ENCODE data around the gene ZNF783. TPM values are rescaled to one million over a fixed set of nuclear protein-coding genes. Genes with fewer than 3 reads are reported as not detected.

ZNF783 gene
- total RNA-seq, 1 experiment from 2014 or later: 15.8 TPM

DNA sequence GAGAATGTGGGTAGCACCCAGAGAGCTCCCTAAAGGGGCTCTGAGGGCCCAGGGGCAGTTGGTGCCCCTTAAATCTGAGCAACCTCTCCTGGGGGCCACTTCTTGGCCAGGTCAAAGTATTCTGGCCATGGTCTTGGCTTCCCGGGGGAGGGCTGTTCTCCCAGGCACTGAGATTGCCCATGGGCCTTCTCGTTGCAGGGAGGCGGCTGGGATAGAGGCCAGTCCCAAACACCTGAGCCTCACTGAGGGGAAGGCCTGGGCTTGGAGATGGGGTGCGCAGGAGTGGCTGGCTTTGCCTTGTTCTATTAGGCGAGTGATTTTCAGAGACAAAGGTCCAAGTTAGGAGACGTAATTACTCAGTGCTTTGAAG lies 33.5 kb downstream of the ZNF783 start:
- Histone ChIP-seq H3K36me3 (ENCODE audit: low read depth) (no peaks in the 10 kb centered on the region), H3K79me2 (ENCODE audit: low read depth) (no peaks in the 10 kb centered on the region), H3K9me2 (ENCODE audit: insufficient read depth) (no peaks in the 10 kb centered on the region), H3K4me1 (replicated peaks; ENCODE audit: insufficient read depth) (no peaks in the 10 kb centered on the region), H3K4me3 (no peak overlapping the region), H3F3A (ENCODE audit: insufficient read depth, low read depth) (no peaks in the 10 kb centered on the region), H3K27me3 (ENCODE audit: insufficient read depth, low read depth) (no peaks in the 10 kb centered on the region), H3K4me2 (no peak overlapping the region), H2AFZ (no peak overlapping the region), H3K9me3 (ENCODE audit: insufficient read depth, low read depth) (no peaks in the 10 kb centered on the region), H4K20me1 (ENCODE audit: insufficient read depth) (no peaks in the 10 kb centered on the region; the same call in 1 of the 2 replicates), H3K27ac (no peak overlapping the region)
- TF ChIP-seq, protein P1, sequence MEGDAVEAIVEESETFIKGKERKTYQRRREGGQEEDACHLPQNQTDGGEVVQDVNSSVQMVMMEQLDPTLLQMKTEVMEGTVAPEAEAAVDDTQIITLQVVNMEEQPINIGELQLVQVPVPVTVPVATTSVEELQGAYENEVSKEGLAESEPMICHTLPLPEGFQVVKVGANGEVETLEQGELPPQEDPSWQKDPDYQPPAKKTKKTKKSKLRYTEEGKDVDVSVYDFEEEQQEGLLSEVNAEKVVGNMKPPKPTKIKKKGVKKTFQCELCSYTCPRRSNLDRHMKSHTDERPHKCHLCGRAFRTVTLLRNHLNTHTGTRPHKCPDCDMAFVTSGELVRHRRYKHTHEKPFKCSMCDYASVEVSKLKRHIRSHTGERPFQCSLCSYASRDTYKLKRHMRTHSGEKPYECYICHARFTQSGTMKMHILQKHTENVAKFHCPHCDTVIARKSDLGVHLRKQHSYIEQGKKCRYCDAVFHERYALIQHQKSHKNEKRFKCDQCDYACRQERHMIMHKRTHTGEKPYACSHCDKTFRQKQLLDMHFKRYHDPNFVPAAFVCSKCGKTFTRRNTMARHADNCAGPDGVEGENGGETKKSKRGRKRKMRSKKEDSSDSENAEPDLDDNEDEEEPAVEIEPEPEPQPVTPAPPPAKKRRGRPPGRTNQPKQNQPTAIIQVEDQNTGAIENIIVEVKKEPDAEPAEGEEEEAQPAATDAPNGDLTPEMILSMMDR (conservative IDR thresholded peaks at IDR 0.05): no peak
- TF ChIP-seq EZH2 (IDR thresholded peaks at IDR 0.05; ENCODE audit: low read depth): no peak
- ChIA-PET CTCF (no interaction called here), POLR2A (ENCODE audit: unreplicated experiment) (no interaction called here)
- no TSS peak for BruUV-seq (replicated peaks)
- DNase-seq: no peak
- intact Hi-C loops (cut with micrococcal nuclease; ENCODE audit: unreplicated experiment): no loop called here

DNA sequence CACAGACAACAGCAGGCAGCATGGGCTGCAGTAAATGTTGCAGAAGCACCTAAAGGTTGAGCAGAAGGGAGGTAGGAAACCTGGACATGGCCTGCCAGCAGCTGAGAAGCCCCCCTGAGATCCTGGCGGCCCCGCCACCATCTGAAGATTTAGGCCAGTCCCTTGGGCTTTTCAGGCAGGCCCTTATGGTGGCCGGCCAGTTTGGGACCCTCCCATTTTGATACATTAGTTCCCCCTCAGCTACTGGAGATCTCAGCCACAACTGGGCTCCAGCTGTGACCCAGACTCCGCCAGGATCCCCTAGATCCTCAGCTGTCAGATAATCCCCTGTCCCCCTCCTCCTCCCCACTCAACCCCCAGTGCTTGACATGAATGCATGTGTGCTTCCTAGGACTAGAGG lies 34.4 kb downstream of the ZNF783 start:
- no peaks in the 10 kb centered on the region for H3K79me2 ChIP-seq (ENCODE audit: low read depth)
- intact Hi-C loops (cut with micrococcal nuclease; ENCODE audit: unreplicated experiment): no loop called here
- no peak overlapping the region for H3K4me3 ChIP-seq
- no peaks in the 10 kb centered on the region for H3F3A ChIP-seq (ENCODE audit: insufficient read depth, low read depth)
- no TSS peak for BruUV-seq (replicated peaks)
- no peaks in the 10 kb centered on the region for H3K9me3 ChIP-seq (ENCODE audit: insufficient read depth, low read depth)
- CTCF ChIA-PET: no interaction called here
- no peaks in the 10 kb centered on the region for H3K36me3 ChIP-seq (ENCODE audit: low read depth)
- POLR2A ChIA-PET (ENCODE audit: unreplicated experiment): no interaction called here
- no peak overlapping the region for H3K27ac ChIP-seq
- H4K20me1 ChIP-seq (ENCODE audit: insufficient read depth): no peaks in the 10 kb centered on the region; the same call in 1 of the 2 replicates
- no peaks in the 10 kb centered on the region for H3K9me2 ChIP-seq (ENCODE audit: insufficient read depth)
- H3K27me3 ChIP-seq (ENCODE audit: insufficient read depth, low read depth): no peaks in the 10 kb centered on the region
- H3K4me1 ChIP-seq (replicated peaks; ENCODE audit: insufficient read depth): no peaks in the 10 kb centered on the region
- TF ChIP-seq EZH2 (IDR thresholded peaks at IDR 0.05; ENCODE audit: low read depth): no peak
- TF ChIP-seq, protein P1 (conservative IDR thresholded peaks at IDR 0.05): no peak
- DNase-seq: no peak
- H3K4me2 ChIP-seq: no peak overlapping the region
- H2AFZ ChIP-seq: no peak overlapping the region

DNA sequence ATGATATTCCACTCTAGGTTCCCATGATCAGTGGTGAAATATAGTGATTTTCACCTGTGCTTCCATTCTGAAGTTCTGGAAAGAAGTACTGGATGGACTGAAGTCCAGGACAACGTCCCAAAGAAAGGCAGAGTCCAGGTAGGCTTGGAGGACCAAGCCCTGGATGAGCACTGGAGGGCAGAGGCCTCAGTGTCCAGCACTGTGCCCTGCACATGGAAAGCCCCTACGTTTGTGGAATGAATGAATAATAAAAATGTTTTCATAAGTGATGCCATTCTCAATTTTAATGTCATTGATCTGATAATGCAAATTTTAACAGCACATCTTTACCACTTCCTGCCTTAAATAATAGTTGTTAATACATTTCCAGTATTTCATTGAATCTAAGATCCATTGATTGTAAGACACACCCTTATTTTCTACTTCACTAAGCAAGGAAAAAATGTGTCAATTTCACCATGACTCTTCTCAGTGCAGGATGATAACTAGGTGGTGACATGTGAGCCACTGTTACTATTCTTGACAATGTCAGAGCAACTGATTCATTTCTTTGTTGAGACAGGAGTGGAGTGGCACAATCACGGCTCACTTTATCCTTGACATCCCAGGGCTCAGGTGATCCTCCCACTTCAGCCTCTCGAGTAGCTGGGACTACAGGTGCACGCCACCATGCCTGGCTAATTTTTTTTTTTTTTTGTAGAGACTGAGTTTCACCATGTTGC lies 35.2 kb downstream of the ZNF783 start:
- no peaks in the 10 kb centered on the region for H3K9me3 ChIP-seq (ENCODE audit: insufficient read depth, low read depth)
- ChIA-PET POLR2A (ENCODE audit: unreplicated experiment) (no interaction called here), CTCF (no interaction called here)
- H2AFZ ChIP-seq: no peak overlapping the region
- no peak overlapping the region for H3K4me2 ChIP-seq
- H4K20me1 ChIP-seq (ENCODE audit: insufficient read depth): no peaks in the 10 kb centered on the region; the same call in 1 of the 2 replicates
- no peaks in the 10 kb centered on the region for H3K79me2 ChIP-seq (ENCODE audit: low read depth)
- intact Hi-C loops (cut with micrococcal nuclease; ENCODE audit: unreplicated experiment): no loop called here
- no peaks in the 10 kb centered on the region for H3K36me3 ChIP-seq (ENCODE audit: low read depth)
- TF ChIP-seq, protein P1 (conservative IDR thresholded peaks at IDR 0.05): no peak
- no peak for TF ChIP-seq EZH2 (IDR thresholded peaks at IDR 0.05; ENCODE audit: low read depth)
- no peak for DNase-seq
- BruUV-seq (replicated peaks): no TSS peak
- no peak overlapping the region for H3K4me3 ChIP-seq
- H3K27me3 ChIP-seq (ENCODE audit: insufficient read depth, low read depth): no peaks in the 10 kb centered on the region
- no peak overlapping the region for H3K27ac ChIP-seq
- H3K4me1 ChIP-seq (replicated peaks; ENCODE audit: insufficient read depth): no peaks in the 10 kb centered on the region
- H3K9me2 ChIP-seq (ENCODE audit: insufficient read depth): no peaks in the 10 kb centered on the region
- no peaks in the 10 kb centered on the region for H3F3A ChIP-seq (ENCODE audit: insufficient read depth, low read depth)

All from PC-9 (cell line).